Stomach (tissue), 4 donors: ENCODE results near the gene DENND1C.

Experiments
- EP300 ChIP-seq: sonication (generic); formaldehyde crosslinking; IDR thresholded peaks from one replicate; pipeline ENCODE4 v1.6.1; 2017; ENCODE audit warnings: antibody characterized with exemption
- POLR2A ChIP-seq, 4 donors: fragments of 450-650 bp; IDR thresholded peaks; one replicate each; pipeline ENCODE4 v1.6.1; 2016; ENCODE audit warnings: antibody characterized with exemption in 4 of 4, control low read depth in 2 of 4, mild to moderate bottlenecking in 1 of 4, moderate library complexity in 1 of 4
- POLR2AphosphoS5 ChIP-seq, 3 donors: sonication (generic); formaldehyde crosslinking; IDR thresholded peaks; one replicate each; pipeline ENCODE4 v1.6.1; 2016; ENCODE audit warnings: antibody characterized with exemption in 3 of 3
- TF ChIP-seq, protein P1 (sequence below), 7 experiments: fragments of 450-650 bp in 4 of 7; fragments of 200-600 bp in 3 of 7; sonication (generic) in 3 of 7; IDR thresholded peaks; one replicate each; pipeline ENCODE4 v1.5.1; 2016 to 2019; ENCODE audit warnings: antibody characterized with exemption in 7 of 7, control low read depth in 2 of 7, mild to moderate bottlenecking in 1 of 7

DNA sequence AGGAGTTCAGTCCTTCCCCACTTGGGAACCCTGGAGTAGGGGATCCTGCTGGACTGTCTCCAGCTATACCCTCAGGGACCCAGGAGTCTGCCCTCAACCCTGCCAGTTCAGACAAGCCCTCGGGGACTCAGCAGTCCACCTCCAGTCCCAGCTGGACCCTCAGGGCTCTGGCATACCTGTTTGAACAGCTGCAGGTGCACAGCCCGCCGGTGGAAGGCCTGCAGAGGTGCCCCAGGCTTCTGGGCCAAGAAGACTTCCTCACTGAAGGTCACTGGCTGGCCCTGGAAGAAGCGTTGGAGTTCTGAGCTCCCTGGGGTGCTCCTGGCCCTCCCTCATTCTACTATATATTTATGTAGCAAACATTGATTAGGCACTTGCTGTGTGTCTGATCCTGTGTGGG lies 8.9 kb downstream of the DENND1C start:
- TF ChIP-seq, protein P1, sequence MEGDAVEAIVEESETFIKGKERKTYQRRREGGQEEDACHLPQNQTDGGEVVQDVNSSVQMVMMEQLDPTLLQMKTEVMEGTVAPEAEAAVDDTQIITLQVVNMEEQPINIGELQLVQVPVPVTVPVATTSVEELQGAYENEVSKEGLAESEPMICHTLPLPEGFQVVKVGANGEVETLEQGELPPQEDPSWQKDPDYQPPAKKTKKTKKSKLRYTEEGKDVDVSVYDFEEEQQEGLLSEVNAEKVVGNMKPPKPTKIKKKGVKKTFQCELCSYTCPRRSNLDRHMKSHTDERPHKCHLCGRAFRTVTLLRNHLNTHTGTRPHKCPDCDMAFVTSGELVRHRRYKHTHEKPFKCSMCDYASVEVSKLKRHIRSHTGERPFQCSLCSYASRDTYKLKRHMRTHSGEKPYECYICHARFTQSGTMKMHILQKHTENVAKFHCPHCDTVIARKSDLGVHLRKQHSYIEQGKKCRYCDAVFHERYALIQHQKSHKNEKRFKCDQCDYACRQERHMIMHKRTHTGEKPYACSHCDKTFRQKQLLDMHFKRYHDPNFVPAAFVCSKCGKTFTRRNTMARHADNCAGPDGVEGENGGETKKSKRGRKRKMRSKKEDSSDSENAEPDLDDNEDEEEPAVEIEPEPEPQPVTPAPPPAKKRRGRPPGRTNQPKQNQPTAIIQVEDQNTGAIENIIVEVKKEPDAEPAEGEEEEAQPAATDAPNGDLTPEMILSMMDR (IDR thresholded peaks at IDR 0.05) = no peak
- TF ChIP-seq POLR2A (IDR thresholded peaks at IDR 0.05) (no peak), POLR2AphosphoS5 (IDR thresholded peaks at IDR 0.05) (no peak), EP300 (no peak)
